Neural crest cell (in vitro differentiated cells): ENCODE results near the gene ZNF747. TPM values are rescaled to one million over a fixed set of nuclear protein-coding genes. Genes with fewer than 3 reads are reported as not detected.
A peak's percentile ranks its signal among the peaks of the same experiment; 100 is the strongest.

ENCODE experiments used
- DNase-seq: peaks from one replicate; pipeline ENCODE4 v3.0.0; 2021; ENCODE audit warnings: low read depth, mixed read lengths, low spot score
- H3K27ac Mint-ChIP-seq: one replicate; pipeline ENCODE4 v1.8.0; 2021; ENCODE audit warnings: mild to moderate bottlenecking, mixed read lengths; ENCODE audit not compliant: unreplicated experiment
- H3K27me3 Mint-ChIP-seq: 2 replicates; pipeline ENCODE4 v1.8.0; 2021; ENCODE audit warnings: low read depth, mild to moderate bottlenecking, mixed read lengths
- H3K36me3 Mint-ChIP-seq: 2 replicates; pipeline ENCODE4 v1.8.0; 2021; ENCODE audit warnings: low read depth, mild to moderate bottlenecking, mixed read lengths
- H3K4me1 Mint-ChIP-seq: 2 replicates; pipeline ENCODE4 v1.8.0; 2021; ENCODE audit warnings: mixed read lengths
- H3K4me3 Mint-ChIP-seq: one replicate; pipeline ENCODE4 v1.8.0; 2021; ENCODE audit warnings: mild to moderate bottlenecking, mixed read lengths
- H3K9me3 Mint-ChIP-seq: 2 replicates; pipeline ENCODE4 v1.8.0; 2021; ENCODE audit warnings: mixed read lengths
- CTCF ChIP-seq: fragments of 200-600 bp; sonication (generic); conservative IDR thresholded peaks from 2 replicates; pipeline ENCODE4 v1.5.0; 2021; ENCODE audit warnings: antibody characterized with exemption, mild to moderate bottlenecking
- long read RNA-seq: library from polyadenylated mRNA; unstranded; transcript quantifications from one replicate; pipeline ENCODE4 v2.0.0, GENCODE V29; 2020
- total RNA-seq: library from RNA; stranded (reverse); gene quantifications from 2 replicates; pipeline ENCODE4 v1.2.1, GENCODE V29; 2021

Gene ZNF747
- total RNA-seq = 10.5 and 11.3 TPM in 2 replicates
- long read RNA-seq, partial matches to known transcripts = 0 of 2 reads
- long read RNA-seq, other reads (novel, unspliced or antisense) = 2 of 2 reads

- Mint-ChIP-seq H3K9me3 (no peaks in the 10 kb centered on the region), H3K4me3 (peak within 1 kb of the TSS; percentile 87), H3K27me3 (no peaks in the 10 kb centered on the region), H3K27ac (peak within 1 kb of the TSS; percentile 95), H3K36me3 (peaks cover 2% of the 10 kb centered on the region), H3K4me1 (peaks cover 23% of the 10 kb centered on the region)
- DNase-seq = peak; percentile 80
- TF ChIP-seq CTCF = peak; percentile 13
Observed at GRCh38 chr16:30534368-30535105, at the start of gene ZNF747. ZNF747 (minus strand) TSS chr16:30534858; CDS start chr16:30534679, 179 bp downstream.

GRCh38 chr16:30582611-30583340 is 48.1 kb upstream of the ZNF747 start:
- no peaks in the 10 kb centered on the region for H3K9me3 Mint-ChIP-seq
- TF ChIP-seq CTCF = no peak
- peaks cover 10% of the 10 kb centered on the region for H3K36me3 Mint-ChIP-seq
- no peak for DNase-seq
- H3K4me3 Mint-ChIP-seq = peak overlapping the region; percentile 44
- no peaks in the 10 kb centered on the region for H3K27me3 Mint-ChIP-seq
- peaks cover 25% of the 10 kb centered on the region for H3K4me1 Mint-ChIP-seq
- peak overlapping the region; percentile 35 for H3K27ac Mint-ChIP-seq

- H3K27me3 Mint-ChIP-seq = no peaks in the 10 kb centered on the region
- H3K27ac Mint-ChIP-seq = no peak overlapping the region
- H3K4me3 Mint-ChIP-seq = peak overlapping the region; percentile 66
- H3K9me3 Mint-ChIP-seq = no peaks in the 10 kb centered on the region
- DNase-seq = no peak
- no peak for TF ChIP-seq CTCF
- H3K36me3 Mint-ChIP-seq = peaks cover 7% of the 10 kb centered on the region
- peaks cover 18% of the 10 kb centered on the region for H3K4me1 Mint-ChIP-seq
Observed at GRCh38 chr16:30581457-30581856, 46.8 kb upstream of the ZNF747 start.

- H3K4me3 Mint-ChIP-seq = peak overlapping the region; percentile 69
- H3K9me3 Mint-ChIP-seq = no peaks in the 10 kb centered on the region
- no peak for TF ChIP-seq CTCF
- H3K27me3 Mint-ChIP-seq = no peaks in the 10 kb centered on the region
- no peak overlapping the region for H3K27ac Mint-ChIP-seq
- no peak for DNase-seq
- H3K36me3 Mint-ChIP-seq = no peaks in the 10 kb centered on the region
- H3K4me1 Mint-ChIP-seq = peaks cover 25% of the 10 kb centered on the region
Observed at GRCh38 chr16:30574678-30575077, 40.0 kb upstream of the ZNF747 start.

- Mint-ChIP-seq H3K4me3 (peak within 1 kb of the TSS; percentile 96), H3K27ac (peak within 1 kb of the TSS; percentile 96), H3K27me3 (no peaks in the 10 kb centered on the region), H3K36me3 (no peaks in the 10 kb centered on the region), H3K4me1 (peaks cover 25% of the 10 kb centered on the region), H3K9me3 (no peaks in the 10 kb centered on the region)
- peak; percentile 81 for DNase-seq
- no peak for TF ChIP-seq CTCF
Observed at GRCh38 chr16:30571445-30572322, 37.0 kb upstream of the ZNF747 start, which contains the start of gene ZNF688. ZNF688 (minus strand) TSS chr16:30571714; CDS start chr16:30571629, 85 bp downstream.
